Osteoblast (primary cell): ENCODE measurements around the gene EPS8L1. TPM values are rescaled to one million over a fixed set of nuclear protein-coding genes. Genes with fewer than 3 reads are reported as not detected.
"Not testable (repeated sequence)": the region's sequence is repeated elsewhere in the genome, so short reads cannot be mapped to it uniquely, and the experiment has no call there.

Experiments
- DNase-seq: peaks from one replicate; pipeline ENCODE4 v3.0.0; 2011; ENCODE audit warnings: low spot score, mixed read lengths; ENCODE audit not compliant: insufficient read length; ENCODE audit errors: missing footprints
- H2AFZ ChIP-seq: 2 replicates; pipeline ENCODE4 v1.6.0; 2011; ENCODE audit warnings: mild to moderate bottlenecking, low read length
- H3K27ac ChIP-seq: 2 replicates; pipeline ENCODE4 v1.5.1; 2011; ENCODE audit warnings: mild to moderate bottlenecking, low read depth, low read length, moderate library complexity
- H3K27me3 ChIP-seq: 2 replicates; pipeline ENCODE4 v1.6.0; 2012; ENCODE audit warnings: mild to moderate bottlenecking, control low read depth, inconsistent platforms, low read length, moderate library complexity; ENCODE audit not compliant: insufficient read depth
- H3K36me3 ChIP-seq: 2 replicates; pipeline ENCODE4 v1.5.1; 2011; ENCODE audit warnings: mild to moderate bottlenecking, low read length, control low read depth, moderate library complexity; ENCODE audit not compliant: insufficient read depth
- H3K4me1 ChIP-seq: 2 replicates; pipeline ENCODE4 v1.5.1; 2011; ENCODE audit warnings: mild to moderate bottlenecking, low read length, control low read depth, moderate library complexity; ENCODE audit not compliant: insufficient read depth
- H3K4me2 ChIP-seq: 2 replicates; pipeline ENCODE4 v1.6.0; 2011; ENCODE audit warnings: mild to moderate bottlenecking, low read length; ENCODE audit not compliant: insufficient read depth
- H3K4me3 ChIP-seq: fragments of 200-600 bp; sonication (generic); 3 replicates; pipeline ENCODE4 v1.5.1; 2012; ENCODE audit warnings: mild to moderate bottlenecking, low read length, inconsistent platforms; ENCODE audit not compliant: insufficient read depth
- H3K79me2 ChIP-seq: 2 replicates; pipeline ENCODE4 v1.6.0; 2012; ENCODE audit warnings: mild to moderate bottlenecking, low read length, control low read depth, inconsistent platforms; ENCODE audit not compliant: insufficient read depth
- H3K9me3 ChIP-seq: 2 replicates; pipeline ENCODE4 v1.5.1; 2011; ENCODE audit warnings: low read depth, low read length, control low read depth
- H4K20me1 ChIP-seq: 2 replicates; pipeline ENCODE4 v1.6.0; 2012; ENCODE audit warnings: mild to moderate bottlenecking, low read length, control low read depth; ENCODE audit not compliant: insufficient read depth
- total RNA-seq: library from RNA; depleted of rRNA; stranded (reverse); fragments of >200 nt; gene quantifications from 2 replicates; pipeline ENCODE4 v1.2.3, GENCODE V29; 2012
- TF ChIP-seq, protein P1 (sequence below): IDR thresholded peaks from 2 replicates; pipeline ENCODE4 v1.5.1; 2011; ENCODE audit warnings: mild to moderate bottlenecking, low read depth, low read length, moderate library complexity; ENCODE audit errors: extremely low read depth

The EPS8L1 gene
- total RNA-seq, 1 donor, result 1.1 TPM

DNA sequence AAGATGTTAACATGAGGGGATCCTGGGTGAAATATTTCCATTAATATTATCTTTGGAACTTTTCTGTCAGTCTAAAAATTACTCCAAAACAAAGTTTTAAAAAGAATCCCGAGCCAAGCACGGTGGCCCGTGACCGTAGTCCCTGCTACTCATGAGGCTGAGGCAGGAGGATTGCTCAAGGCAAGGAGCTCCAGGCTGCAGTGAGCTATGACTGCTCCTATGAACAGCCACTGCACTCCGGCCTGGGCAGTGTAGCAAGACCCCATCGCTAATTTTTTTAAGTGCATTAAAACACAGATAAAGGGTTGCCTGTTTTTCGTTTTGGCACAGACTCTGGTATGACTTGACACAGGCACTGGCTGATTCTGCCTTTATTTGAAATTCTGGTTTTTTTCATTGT lies 44.5 kb upstream of the EPS8L1 start:
- TF ChIP-seq, protein P1, sequence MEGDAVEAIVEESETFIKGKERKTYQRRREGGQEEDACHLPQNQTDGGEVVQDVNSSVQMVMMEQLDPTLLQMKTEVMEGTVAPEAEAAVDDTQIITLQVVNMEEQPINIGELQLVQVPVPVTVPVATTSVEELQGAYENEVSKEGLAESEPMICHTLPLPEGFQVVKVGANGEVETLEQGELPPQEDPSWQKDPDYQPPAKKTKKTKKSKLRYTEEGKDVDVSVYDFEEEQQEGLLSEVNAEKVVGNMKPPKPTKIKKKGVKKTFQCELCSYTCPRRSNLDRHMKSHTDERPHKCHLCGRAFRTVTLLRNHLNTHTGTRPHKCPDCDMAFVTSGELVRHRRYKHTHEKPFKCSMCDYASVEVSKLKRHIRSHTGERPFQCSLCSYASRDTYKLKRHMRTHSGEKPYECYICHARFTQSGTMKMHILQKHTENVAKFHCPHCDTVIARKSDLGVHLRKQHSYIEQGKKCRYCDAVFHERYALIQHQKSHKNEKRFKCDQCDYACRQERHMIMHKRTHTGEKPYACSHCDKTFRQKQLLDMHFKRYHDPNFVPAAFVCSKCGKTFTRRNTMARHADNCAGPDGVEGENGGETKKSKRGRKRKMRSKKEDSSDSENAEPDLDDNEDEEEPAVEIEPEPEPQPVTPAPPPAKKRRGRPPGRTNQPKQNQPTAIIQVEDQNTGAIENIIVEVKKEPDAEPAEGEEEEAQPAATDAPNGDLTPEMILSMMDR, result no peak
- Histone ChIP-seq H3K79me2 (no peaks in the 10 kb centered on the region), H3K27ac (no peak overlapping the region), H3K4me3 (no peak overlapping the region), H3K9me3 (no peaks in the 10 kb centered on the region), H2AFZ (no peak overlapping the region), H3K27me3 (no peaks in the 10 kb centered on the region), H4K20me1 (no peaks in the 10 kb centered on the region), H3K4me2 (no peak overlapping the region), H3K4me1 (no peaks in the 10 kb centered on the region), H3K36me3 (no peaks in the 10 kb centered on the region)
- DNase-seq, result no peak

DNA sequence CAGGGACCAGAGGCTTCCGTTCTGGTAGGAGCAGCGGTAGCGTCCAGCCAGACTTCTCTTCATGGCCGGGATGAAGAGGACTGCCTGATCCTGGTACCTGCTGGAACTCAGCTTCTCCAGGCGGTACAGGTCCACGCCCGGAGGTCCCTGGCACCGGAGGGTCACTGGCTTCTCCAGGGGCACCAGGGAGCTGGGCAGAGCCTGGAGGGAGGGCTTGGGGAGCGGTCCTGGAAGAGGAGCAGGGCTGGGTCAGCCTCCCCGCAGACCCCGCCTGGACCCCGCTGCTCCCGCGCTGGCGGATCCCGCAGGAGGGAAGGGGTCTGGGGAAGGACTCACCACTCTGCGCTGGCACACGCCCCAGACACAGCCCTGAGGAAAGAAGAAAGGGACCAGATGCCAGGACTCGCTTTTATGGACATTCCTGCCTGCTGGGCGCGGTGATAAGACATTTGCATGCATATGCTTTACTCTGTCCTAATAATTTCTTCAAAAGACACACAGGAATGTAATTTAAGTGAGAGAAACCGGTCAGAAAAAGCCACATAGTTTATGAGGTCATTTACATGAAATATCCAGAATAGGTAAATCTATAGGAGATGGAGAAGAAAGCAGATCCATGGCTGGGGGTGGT lies 43.4 kb upstream of the EPS8L1 start:
- TF ChIP-seq, protein P1, result no peak
- no peaks in the 10 kb centered on the region for H3K36me3 ChIP-seq
- H3K4me1 ChIP-seq, result no peaks in the 10 kb centered on the region

DNA sequence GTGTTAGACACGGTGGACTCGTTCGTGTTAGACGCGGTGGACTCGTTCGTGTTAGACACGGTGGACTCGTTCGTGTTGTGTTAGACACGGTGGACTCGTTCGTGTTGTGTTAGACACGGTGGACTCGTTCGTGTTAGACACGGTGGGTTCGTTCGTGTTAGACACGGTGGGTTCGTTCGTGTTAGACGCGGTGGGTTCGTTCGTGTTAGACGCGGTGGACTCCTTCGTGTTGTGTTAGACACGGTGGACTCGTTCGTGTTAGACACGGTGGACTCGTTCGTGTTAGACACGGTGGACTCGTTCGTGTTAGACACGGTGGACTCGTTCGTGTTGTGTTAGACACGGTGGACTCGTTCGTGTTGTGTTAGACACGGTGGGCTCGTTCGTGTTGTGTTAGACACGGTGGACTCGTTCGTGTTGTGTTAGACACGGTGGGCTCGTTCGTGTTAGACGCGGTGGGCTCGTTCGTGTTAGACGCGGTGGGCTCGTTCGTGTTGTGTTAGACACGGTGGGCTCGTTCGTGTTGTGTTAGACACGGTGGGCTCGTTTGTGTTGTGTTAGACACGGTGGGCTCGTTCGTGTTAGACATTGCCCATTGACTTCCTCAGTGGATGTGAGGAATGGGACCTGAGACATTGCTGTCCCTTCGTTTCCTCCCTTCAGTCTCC lies 42.6 kb upstream of the EPS8L1 start:
- not testable (repeated sequence) for H2AFZ ChIP-seq

More for the DNA sequence above, 43.4 kb upstream of the EPS8L1 start:
- no peaks in the 10 kb centered on the region for H3K9me3 ChIP-seq
- DNase-seq, result peak; percentile 22
- no peaks in the 10 kb centered on the region for H3K79me2 ChIP-seq
- H3K27me3 ChIP-seq, result no peaks in the 10 kb centered on the region
- no peak overlapping the region for H3K27ac ChIP-seq
- no peaks in the 10 kb centered on the region for H4K20me1 ChIP-seq
- no peak overlapping the region for H3K4me2 ChIP-seq
- H2AFZ ChIP-seq, result no peak overlapping the region
- no peak overlapping the region for H3K4me3 ChIP-seq

DNA sequence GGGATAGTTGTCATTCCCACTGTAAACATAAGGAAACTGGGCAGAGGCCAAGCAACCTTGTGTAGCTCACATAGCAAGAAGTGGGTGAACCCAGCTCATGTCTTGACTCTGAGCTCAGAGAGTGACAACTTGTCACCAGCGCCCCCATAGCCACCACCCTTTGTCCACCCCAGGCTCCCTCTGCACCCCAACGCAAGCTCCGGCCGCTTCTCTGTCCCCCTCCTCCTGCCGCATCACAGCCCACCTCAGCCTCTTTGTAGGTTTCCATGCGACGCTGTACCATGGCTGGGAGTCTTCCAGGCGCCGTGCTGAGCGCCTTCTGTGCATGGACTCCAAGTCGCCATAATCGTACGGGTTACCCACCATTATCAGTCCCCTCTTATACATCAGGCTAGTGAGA lies 40.9 kb upstream of the EPS8L1 start:
- H4K20me1 ChIP-seq, result no peaks in the 10 kb centered on the region
- no peaks in the 10 kb centered on the region for H3K9me3 ChIP-seq
- H3K4me2 ChIP-seq, result no peak overlapping the region
- no peak overlapping the region for H2AFZ ChIP-seq
- H3K4me1 ChIP-seq, result no peaks in the 10 kb centered on the region
- TF ChIP-seq, protein P1, result no peak
- H3K36me3 ChIP-seq, result no peaks in the 10 kb centered on the region
- no peak overlapping the region for H3K4me3 ChIP-seq
- H3K27ac ChIP-seq, result no peak overlapping the region
- no peaks in the 10 kb centered on the region for H3K79me2 ChIP-seq
- no peaks in the 10 kb centered on the region for H3K27me3 ChIP-seq
- DNase-seq, result peak; percentile 67

More for the DNA sequence above, 42.6 kb upstream of the EPS8L1 start:
- H3K4me3 ChIP-seq, H3K4me2 ChIP-seq, H3K27ac ChIP-seq, H3K4me1 ChIP-seq, H3K79me2 ChIP-seq, H3K27me3 ChIP-seq, H4K20me1 ChIP-seq, H3K36me3 ChIP-seq, H3K9me3 ChIP-seq: not testable (repeated sequence)
- peak; percentile 34 for DNase-seq
